ENCODE measurements around the gene GPR183. TPM values are rescaled to one million over a fixed set of nuclear protein-coding genes. Genes with fewer than 3 reads are reported as not detected.

Gene GPR183
- total RNA-seq, 1 donor from 2014 or later: not detected

DNA sequence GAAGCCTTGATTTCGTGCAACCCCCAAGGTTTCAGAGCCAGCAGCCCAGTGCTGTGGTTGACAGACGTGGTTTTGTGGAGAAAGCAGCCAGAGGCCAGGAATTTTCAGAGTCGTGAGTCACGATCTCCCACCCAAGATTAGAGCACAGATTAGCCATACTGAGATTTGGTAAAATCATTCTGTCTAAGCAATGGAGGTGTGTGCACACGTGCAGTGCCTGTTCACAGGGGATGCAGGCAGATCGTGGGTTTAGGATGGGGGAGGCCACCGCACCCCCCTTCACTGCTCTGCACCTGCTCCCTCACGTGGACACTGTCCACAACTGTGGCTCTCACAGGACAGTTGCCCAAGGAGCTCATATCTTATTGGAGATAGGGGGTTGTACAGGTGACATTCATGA is 46.6 kb upstream of the GPR183 start:
- Mint-ChIP-seq H3K36me3 (ENCODE audit: insufficient read depth) (peaks cover 16% of the 10 kb centered on the region), H3K9me3 (ENCODE audit: low read depth) (no peaks in the 10 kb centered on the region), H3K27ac (no peak overlapping the region), H3K4me1 (ENCODE audit: low read depth) (peaks cover 13% of the 10 kb centered on the region), H3K4me3 (ENCODE audit: low read depth) (no peak overlapping the region), H3K27me3 (no peaks in the 10 kb centered on the region)
- DNase-seq (ENCODE audit: low spot score, unreplicated experiment): no peak
- TF ChIP-seq, protein P1, sequence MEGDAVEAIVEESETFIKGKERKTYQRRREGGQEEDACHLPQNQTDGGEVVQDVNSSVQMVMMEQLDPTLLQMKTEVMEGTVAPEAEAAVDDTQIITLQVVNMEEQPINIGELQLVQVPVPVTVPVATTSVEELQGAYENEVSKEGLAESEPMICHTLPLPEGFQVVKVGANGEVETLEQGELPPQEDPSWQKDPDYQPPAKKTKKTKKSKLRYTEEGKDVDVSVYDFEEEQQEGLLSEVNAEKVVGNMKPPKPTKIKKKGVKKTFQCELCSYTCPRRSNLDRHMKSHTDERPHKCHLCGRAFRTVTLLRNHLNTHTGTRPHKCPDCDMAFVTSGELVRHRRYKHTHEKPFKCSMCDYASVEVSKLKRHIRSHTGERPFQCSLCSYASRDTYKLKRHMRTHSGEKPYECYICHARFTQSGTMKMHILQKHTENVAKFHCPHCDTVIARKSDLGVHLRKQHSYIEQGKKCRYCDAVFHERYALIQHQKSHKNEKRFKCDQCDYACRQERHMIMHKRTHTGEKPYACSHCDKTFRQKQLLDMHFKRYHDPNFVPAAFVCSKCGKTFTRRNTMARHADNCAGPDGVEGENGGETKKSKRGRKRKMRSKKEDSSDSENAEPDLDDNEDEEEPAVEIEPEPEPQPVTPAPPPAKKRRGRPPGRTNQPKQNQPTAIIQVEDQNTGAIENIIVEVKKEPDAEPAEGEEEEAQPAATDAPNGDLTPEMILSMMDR (IDR thresholded peaks at IDR 0.05; ENCODE audit: unreplicated experiment): no peak

DNA sequence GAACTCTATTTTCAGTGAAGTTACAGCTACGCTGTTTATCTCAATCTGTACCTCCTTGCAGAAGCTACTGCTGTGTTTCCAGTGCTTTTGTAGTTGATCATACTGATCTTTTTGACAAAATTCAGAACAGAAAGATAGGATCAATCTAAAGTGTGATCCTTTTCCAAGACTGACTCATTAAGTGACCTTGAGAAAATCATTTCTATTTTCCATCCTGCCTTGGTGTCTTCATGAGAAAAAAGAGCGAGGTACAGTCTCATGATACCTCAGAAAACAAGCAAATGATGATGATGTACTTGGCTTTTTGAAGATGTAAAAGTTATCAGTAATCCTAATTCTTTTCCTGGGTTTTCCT is 46.0 kb upstream of the GPR183 start:
- H3K4me3 Mint-ChIP-seq (ENCODE audit: low read depth): no peak overlapping the region
- H3K4me1 Mint-ChIP-seq (ENCODE audit: low read depth): peaks cover 13% of the 10 kb centered on the region
- no peak overlapping the region for H3K27ac Mint-ChIP-seq
- H3K36me3 Mint-ChIP-seq (ENCODE audit: insufficient read depth): peaks cover 16% of the 10 kb centered on the region
- no peaks in the 10 kb centered on the region for H3K27me3 Mint-ChIP-seq
- TF ChIP-seq, protein P1 (IDR thresholded peaks at IDR 0.05; ENCODE audit: unreplicated experiment): no peak
- DNase-seq (ENCODE audit: low spot score, unreplicated experiment): no peak
- no peaks in the 10 kb centered on the region for H3K9me3 Mint-ChIP-seq (ENCODE audit: low read depth)

DNA sequence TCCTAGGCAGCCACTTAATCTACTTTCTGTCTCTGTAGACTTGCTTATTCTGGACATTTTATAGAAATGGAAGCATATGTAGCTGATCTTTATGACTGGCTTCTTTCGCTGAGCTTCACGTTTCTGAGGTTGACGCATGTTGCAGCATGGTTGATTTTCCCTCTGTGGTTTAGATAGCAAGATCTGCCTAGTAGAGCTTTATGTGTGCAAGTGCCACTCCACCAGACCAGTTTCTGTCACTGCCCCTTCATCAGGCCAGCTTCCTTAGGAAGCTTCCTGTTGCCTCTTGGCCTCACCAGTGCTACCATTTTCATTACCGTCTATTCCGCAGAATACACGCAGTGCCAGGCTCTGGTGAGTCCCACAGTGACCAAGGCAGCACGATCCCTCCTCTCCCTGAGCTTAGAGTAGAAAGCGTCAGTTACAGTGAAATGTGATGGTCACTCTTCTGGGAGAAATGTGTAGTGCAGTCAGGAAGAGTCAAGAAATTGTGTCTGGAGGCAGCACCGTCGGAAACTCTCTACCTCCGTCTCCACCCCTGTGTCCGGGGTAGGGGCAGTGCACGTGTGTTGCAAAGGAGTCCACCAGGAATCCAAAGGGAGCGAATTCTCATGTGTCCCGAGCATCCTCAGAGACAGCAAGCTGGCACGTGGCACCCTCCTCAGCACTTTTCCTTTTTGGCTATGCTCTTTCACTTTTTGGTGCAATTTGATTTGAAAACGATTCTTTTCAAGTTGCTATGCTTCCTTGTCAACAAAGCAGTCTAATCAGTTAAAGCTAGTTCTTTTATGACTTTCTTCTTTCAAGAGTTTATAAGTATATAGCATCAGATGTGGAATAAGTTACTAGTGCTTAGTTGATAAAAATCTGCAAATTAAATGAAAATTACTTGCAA is 45.4 kb upstream of the GPR183 start:
- Mint-ChIP-seq H3K27ac (no peak overlapping the region), H3K27me3 (no peaks in the 10 kb centered on the region), H3K36me3 (ENCODE audit: insufficient read depth) (peaks cover 16% of the 10 kb centered on the region), H3K9me3 (ENCODE audit: low read depth) (no peaks in the 10 kb centered on the region), H3K4me1 (ENCODE audit: low read depth) (peaks cover 13% of the 10 kb centered on the region), H3K4me3 (ENCODE audit: low read depth) (no peak overlapping the region)
- DNase-seq (ENCODE audit: low spot score, unreplicated experiment): no peak
- TF ChIP-seq, protein P1 (IDR thresholded peaks at IDR 0.05; ENCODE audit: unreplicated experiment): no peak

DNA sequence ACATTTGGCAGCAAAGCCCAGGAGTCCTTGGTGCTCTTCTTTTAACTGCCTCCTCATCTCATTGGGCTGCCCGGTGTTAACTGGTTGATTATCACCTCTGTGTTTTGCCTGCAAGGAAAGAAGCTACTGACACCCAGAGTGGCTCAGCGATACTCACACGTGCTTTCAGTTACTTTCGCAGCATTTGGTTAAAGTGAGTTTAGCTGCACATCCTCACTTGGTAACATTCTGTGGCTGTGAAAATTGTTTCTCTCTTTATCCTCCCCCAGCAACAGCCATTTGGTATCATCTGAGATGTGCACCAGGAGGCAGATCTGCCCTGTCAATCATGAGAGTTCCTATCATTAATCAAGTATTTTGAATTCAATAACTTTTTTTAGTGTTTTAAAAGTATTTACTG is 44.6 kb upstream of the GPR183 start:
- peaks cover 7% of the 10 kb centered on the region for H3K4me1 Mint-ChIP-seq (ENCODE audit: low read depth)
- no peak overlapping the region for H3K4me3 Mint-ChIP-seq (ENCODE audit: low read depth)
- no peaks in the 10 kb centered on the region for H3K27me3 Mint-ChIP-seq
- H3K27ac Mint-ChIP-seq: no peak overlapping the region
- H3K36me3 Mint-ChIP-seq (ENCODE audit: insufficient read depth): peaks cover 16% of the 10 kb centered on the region
- TF ChIP-seq, protein P1 (IDR thresholded peaks at IDR 0.05; ENCODE audit: unreplicated experiment): no peak
- no peaks in the 10 kb centered on the region for H3K9me3 Mint-ChIP-seq (ENCODE audit: low read depth)
- DNase-seq (ENCODE audit: low spot score, unreplicated experiment): no peak

DNA sequence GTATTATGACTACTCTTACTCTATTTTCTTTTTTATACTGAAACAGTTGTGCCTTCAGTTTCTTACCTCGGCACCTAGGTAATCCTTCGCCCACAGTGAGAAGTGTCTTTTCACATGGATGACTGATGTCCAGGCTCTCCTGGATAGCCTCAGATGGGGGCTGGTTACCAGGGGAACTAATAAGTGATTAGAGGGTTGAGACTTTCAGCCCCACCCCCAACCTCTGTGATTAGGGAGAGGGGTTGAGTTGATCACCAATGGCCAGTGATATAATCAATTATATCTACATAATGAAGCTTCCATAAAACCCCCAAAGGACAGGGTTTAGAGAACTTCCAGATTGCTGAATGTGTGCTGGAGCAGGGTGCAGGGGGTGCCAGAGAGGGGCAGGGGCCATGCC is 43.0 kb upstream of the GPR183 start:
- H3K9me3 Mint-ChIP-seq (ENCODE audit: low read depth): no peaks in the 10 kb centered on the region
- peaks cover 17% of the 10 kb centered on the region for H3K36me3 Mint-ChIP-seq (ENCODE audit: insufficient read depth)
- TF ChIP-seq, protein P1 (IDR thresholded peaks at IDR 0.05; ENCODE audit: unreplicated experiment): no peak
- no peak overlapping the region for H3K4me3 Mint-ChIP-seq (ENCODE audit: low read depth)
- H3K4me1 Mint-ChIP-seq (ENCODE audit: low read depth): no peaks in the 10 kb centered on the region
- H3K27ac Mint-ChIP-seq: no peak overlapping the region
- no peaks in the 10 kb centered on the region for H3K27me3 Mint-ChIP-seq
- DNase-seq (ENCODE audit: low spot score, unreplicated experiment): no peak

All from progenitor cell of endocrine pancreas (in vitro differentiated cells).